HepG2 (cell line): ENCODE data around the gene FBXL4.

ENCODE experiments used
- CREB1 ChIP-seq, 2 experiments: fragments of 450-650 bp in 1 of 2; IDR thresholded peaks; 2 replicates each; pipeline ENCODE4 v1.6.1; 2016 to 2017; ENCODE audit warnings: control low read depth in 1 of 2, mild to moderate bottlenecking in 1 of 2, missing compliant biosample characterization in 1 of 2, missing genetic modification characterization in 1 of 2
- CREM ChIP-seq, 2 experiments: sonication (generic) in 1 of 2; formaldehyde crosslinking in 1 of 2; IDR thresholded peaks; 2 replicates each; pipeline versions ENCODE4 v1.4.0 to v1.6.1; 2016 to 2020; ENCODE audit warnings: antibody characterized with exemption in 1 of 2, mild to moderate bottlenecking in 1 of 2, missing genetic modification reagents in 1 of 2
- CTCF ChIP-seq: sonication (generic); formaldehyde crosslinking; IDR thresholded peaks from 2 replicates; pipeline ENCODE4 v1.5.0; 2020; ENCODE audit warnings: mild to moderate bottlenecking, missing genetic modification reagents, moderate library complexity
- DBP ChIP-seq: sonication (generic); formaldehyde crosslinking; IDR thresholded peaks from 2 replicates; pipeline ENCODE4 v1.4.0; 2020; ENCODE audit warnings: missing genetic modification reagents; ENCODE audit errors: not compliant biosample characterization
- ELF3 ChIP-seq: IDR thresholded peaks from 2 replicates; pipeline ENCODE4 v1.6.1; 2016; ENCODE audit warnings: missing genetic modification reagents, missing compliant biosample characterization
- IKZF1 ChIP-seq: fragments of 450-650 bp; IDR thresholded peaks from 2 replicates; pipeline ENCODE4 v1.7.1; 2016
- MAFK ChIP-seq, 2 experiments: IDR thresholded peaks in 1 of 2; conservative IDR thresholded peaks in 1 of 2; 2 replicates each; pipeline ENCODE4 v1.6.1; 2011; ENCODE audit warnings: improper control_type of control experiment in 2 of 2, low read length in 2 of 2
- MXI1 ChIP-seq: IDR thresholded peaks from 3 replicates; pipeline ENCODE4 v1.6.1; 2012; ENCODE audit warnings: low read depth, low read length, inconsistent platforms, borderline replicate concordance
- POLR2A ChIP-seq, 2 experiments: IDR thresholded peaks; 2 replicates each; pipeline ENCODE4 v1.6.1; 2011; ENCODE audit warnings: low read depth in 2 of 2, low read length in 2 of 2, mild to moderate bottlenecking in 1 of 2, moderate library complexity in 1 of 2; ENCODE audit not compliant: insufficient read depth in 1 of 2
- RFX3 ChIP-seq: IDR thresholded peaks from 2 replicates; pipeline ENCODE4 v1.6.1; 2016; ENCODE audit warnings: missing biosample characterization, missing genetic modification reagents
- TCF7L2 ChIP-seq: IDR thresholded peaks from 2 replicates; pipeline ENCODE4 v1.6.1; 2011; ENCODE audit warnings: mild to moderate bottlenecking, low read depth, low read length, moderate library complexity
- ZBTB10 ChIP-seq: sonication (generic); formaldehyde crosslinking; IDR thresholded peaks from 2 replicates; pipeline ENCODE4 v1.4.0; 2020; ENCODE audit warnings: missing genetic modification reagents, borderline replicate concordance
- ZC3H4 ChIP-seq: sonication (generic); formaldehyde crosslinking; IDR thresholded peaks from 2 replicates; pipeline ENCODE4 v1.4.0; 2020; ENCODE audit warnings: missing genetic modification reagents, borderline replicate concordance

GRCh38 chr6:98937351-98937750 lies 10.4 kb downstream of the FBXL4 start:
- TF ChIP-seq ZBTB10 (CRISPR knock-in tag) (no peak), CREM (IDR thresholded peaks at IDR 0.05) (no peak), CREM (CRISPR knock-in tag; IDR thresholded peaks at IDR 0.05) (no peak), CTCF (CRISPR knock-in tag) (no peak), MXI1 (no peak), IKZF1 (no peak), ELF3 (CRISPR knock-in tag) (no peak), ZC3H4 (CRISPR knock-in tag) (no peak), POLR2A (IDR thresholded peaks at IDR 0.05; ENCODE audit: insufficient read depth in 1 of 2, low read depth in 2 of 2, low read length in 2 of 2) (no peak), RFX3 (CRISPR knock-in tag) (no peak), DBP (CRISPR knock-in tag) (no peak), MAFK (conservative IDR thresholded peaks at IDR 0.05 in 1 of 2, IDR thresholded peaks at IDR 0.05 in 1 of 2; ENCODE audit: low read length in 2 of 2) (no peak), TCF7L2 (no peak), CREB1 (IDR thresholded peaks at IDR 0.05) (no peak), CREB1 (CRISPR knock-in tag; IDR thresholded peaks at IDR 0.05) (no peak)
